MV-4-11 (cell line): ENCODE data around the gene IRF2.
A peak's percentile ranks its signal among the peaks of the same experiment; 100 is the strongest.
"Not testable (repeated sequence)": the region's sequence is repeated elsewhere in the genome, so short reads cannot be mapped to it uniquely, and the experiment has no call there.

Experiments used
- DNase-seq: peaks from one replicate; lab custom pipeline; 2025; lab: John Stamatoyannopoulos, UW

The IRF2 gene

GRCh38 chr4:184346682-184347081 lies 127.7 kb downstream of the IRF2 start:
- DNase-seq, result peak; percentile 61

- DNase-seq, result not testable (repeated sequence)
These were observed 128.1 kb downstream of the IRF2 start for GRCh38 chr4:184346273-184346672.

GRCh38 chr4:184345573-184345922 lies 128.8 kb downstream of the IRF2 start:
- DNase-seq, result peak; percentile 76

- no peak for DNase-seq
These were observed 129.3 kb downstream of the IRF2 start for GRCh38 chr4:184344899-184345572.

GRCh38 chr4:184344435-184344834 lies 129.9 kb downstream of the IRF2 start:
- no peak for DNase-seq

- DNase-seq, result peak; percentile 60
These were observed 130.7 kb downstream of the IRF2 start for GRCh38 chr4:184343502-184344177.

- not testable (repeated sequence) for DNase-seq
These were observed 131.5 kb downstream of the IRF2 start for GRCh38 chr4:184342857-184343237.

GRCh38 chr4:184342167-184342856 lies 132.0 kb downstream of the IRF2 start:
- no peak for DNase-seq

GRCh38 chr4:184339398-184340193 lies 134.8 kb downstream of the IRF2 start:
- DNase-seq, result peak; percentile 76

GRCh38 chr4:184337907-184338306 lies 136.4 kb downstream of the IRF2 start:
- no peak for DNase-seq
